HG03039 (cell line): ENCODE data around the gene DHFR2.
A peak's percentile ranks its signal among the peaks of the same experiment; 100 is the strongest.
"Not testable (repeated sequence)": the region's sequence is repeated elsewhere in the genome, so short reads cannot be mapped to it uniquely, and the experiment has no call there.

ENCODE experiments used
- ATAC-seq: cut with Tn5 transposase; IDR thresholded peaks from one replicate; pipeline ENCODE4 v1.9.1; 2021; ENCODE audit warnings: mild to moderate bottlenecking, moderate library complexity; ENCODE audit not compliant: unreplicated experiment

The DHFR2 gene

GRCh38 chr3:94062513-94063404, at the start of gene DHFR2, which contains the start of gene NSUN3:
TSS of gene DHFR2 (minus strand) at chr3:94062916. CDS start at chr3:94061511, 1,405 bp downstream.
TSS of gene NSUN3 (plus strand) at chr3:94063061. CDS start at chr3:94063127, 66 bp downstream.
- ATAC-seq: peak; percentile 95

DNA sequence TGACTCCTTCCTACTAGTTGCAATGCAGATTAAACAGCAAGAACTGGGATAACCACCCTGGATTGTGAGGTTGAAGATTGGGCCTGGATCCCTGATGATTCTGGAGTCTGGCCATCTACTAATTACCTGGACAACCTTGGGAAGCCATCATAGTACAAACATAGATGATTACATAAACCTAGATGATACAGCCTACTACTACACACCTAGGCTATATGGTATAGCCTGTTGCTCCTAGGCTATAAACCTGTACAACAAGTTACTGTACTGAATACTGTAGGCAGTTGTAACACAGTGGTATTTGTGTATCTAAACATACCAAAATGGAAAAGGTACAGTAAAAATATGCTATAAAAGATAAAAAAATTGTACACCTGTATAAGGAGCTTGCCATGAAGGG, 48.1 kb upstream of the DHFR2 start:
- ATAC-seq: no peak

DNA sequence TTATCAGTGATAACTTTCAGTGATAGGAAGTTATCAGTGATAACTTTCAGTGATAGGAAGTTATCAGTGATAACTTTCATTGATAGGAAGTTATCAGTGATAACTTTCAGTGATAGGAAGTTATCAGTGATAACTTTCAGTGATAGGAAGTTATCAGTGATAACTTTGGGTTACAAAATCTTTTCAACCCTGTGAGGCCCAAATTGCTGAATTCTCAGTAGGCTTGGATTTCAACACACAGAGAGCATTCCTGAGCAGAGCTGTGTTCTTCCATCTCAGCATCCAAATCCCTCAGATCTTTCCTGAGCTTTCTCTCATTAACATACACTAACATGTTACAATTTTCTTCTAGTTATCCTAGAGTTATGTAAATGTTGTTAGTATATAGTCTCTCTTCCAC, 47.5 kb upstream of the DHFR2 start:
- not testable (repeated sequence) for ATAC-seq

DNA sequence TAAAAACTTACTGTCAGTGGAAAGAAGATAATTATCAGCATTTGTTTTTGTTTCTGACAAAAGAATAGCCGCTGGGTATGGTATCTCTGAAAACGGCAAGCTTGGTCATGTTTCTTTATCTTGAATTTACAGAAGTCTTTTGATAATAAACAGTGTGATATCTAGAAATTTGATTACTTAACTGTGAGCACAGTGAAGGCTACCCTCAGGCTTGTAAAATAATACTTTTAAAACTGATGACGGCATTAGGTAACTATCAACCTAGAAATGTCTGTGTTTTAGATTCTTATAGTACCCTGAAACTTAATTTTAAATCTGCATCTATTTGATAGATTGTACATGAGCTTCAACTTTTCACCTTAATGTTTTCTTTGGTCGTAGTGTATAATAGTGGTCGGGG, 43.6 kb upstream of the DHFR2 start:
- no peak for ATAC-seq

DNA sequence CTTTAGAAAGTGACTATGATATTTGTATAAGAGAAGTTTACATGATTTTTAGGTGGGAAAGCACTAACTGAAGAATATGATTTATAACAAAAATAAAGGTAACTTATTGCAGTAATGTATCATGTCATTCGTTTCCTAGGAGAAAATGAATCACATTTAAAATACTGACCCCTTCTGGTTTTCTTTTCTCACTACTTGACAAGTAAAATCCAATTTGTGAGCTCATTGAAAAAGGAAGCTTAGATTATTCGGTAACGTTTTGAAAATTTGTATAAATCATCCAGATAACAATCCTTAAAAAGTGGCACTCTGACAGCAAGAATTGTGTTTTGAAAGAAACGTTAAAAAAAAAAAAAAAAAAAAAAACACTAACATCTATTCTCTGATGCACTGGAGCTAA, 39.1 kb upstream of the DHFR2 start:
- ATAC-seq: no peak

GRCh38 chr3:94099311-94099710, 36.6 kb upstream of the DHFR2 start:
- no peak for ATAC-seq

DNA sequence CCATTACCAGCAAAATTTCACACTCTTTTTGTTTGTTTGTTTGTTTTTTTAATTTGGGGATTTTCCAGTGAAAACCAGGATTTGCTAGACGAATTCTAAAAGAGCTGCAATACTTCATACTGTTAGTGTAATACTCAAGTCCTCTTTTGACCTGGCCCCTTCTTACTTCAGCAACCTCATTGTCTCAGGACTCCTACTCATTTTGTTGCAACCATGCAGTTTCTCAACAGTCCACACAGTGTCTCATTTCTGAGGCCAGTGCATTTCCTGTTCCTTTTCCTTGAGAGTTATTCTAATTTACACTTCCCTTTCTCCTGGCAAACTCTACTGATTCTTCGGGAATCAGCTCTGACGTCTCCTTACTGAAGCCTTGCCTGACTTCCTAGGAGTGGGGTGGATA, 35.7 kb upstream of the DHFR2 start:
- no peak for ATAC-seq

GRCh38 chr3:94095111-94095510, 32.4 kb upstream of the DHFR2 start:
- no peak for ATAC-seq

GRCh38 chr3:94093151-94093550, 30.4 kb upstream of the DHFR2 start:
- ATAC-seq: no peak

- no peak for ATAC-seq
These were observed 29.4 kb upstream of the DHFR2 start for GRCh38 chr3:94092086-94092485.

DNA sequence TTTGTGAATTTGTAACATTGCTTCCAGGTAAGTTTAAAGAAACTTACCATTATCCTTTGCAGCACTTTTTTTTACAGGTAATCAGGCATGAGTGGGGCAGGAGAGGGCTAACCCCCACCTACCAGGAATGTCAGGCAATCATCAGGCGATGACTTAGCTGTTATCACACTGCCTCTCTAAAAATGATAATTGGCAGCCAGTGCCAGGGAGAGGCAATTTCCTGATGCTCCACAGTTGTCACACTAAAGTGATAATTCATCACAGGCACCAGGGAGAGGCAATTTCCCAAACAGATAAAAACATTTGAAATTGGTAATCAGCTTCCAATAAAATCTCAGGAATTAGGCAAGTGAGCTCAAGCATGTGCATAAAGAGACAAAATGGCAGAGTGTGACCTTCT, 26.4 kb upstream of the DHFR2 start:
- no peak for ATAC-seq

DNA sequence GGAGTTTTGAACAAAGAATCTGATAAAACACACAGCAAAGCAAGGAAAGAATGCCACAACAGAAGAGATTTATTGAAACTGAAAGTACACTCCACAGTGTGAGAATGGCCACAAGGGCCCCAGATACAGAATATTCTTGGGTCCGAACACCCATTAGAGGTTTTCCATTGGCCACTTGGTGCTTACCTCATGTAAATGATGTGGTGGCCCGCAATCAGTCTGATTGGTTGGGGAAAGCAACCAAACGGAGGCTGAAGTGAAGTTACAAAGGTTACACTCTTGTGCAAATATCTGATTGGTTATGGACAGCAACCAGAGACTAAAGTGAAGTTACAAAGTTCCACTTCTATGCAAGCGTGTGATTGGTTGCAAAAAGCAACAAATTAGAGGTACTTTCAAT, 20.5 kb upstream of the DHFR2 start:
- ATAC-seq: peak; percentile 72

DNA sequence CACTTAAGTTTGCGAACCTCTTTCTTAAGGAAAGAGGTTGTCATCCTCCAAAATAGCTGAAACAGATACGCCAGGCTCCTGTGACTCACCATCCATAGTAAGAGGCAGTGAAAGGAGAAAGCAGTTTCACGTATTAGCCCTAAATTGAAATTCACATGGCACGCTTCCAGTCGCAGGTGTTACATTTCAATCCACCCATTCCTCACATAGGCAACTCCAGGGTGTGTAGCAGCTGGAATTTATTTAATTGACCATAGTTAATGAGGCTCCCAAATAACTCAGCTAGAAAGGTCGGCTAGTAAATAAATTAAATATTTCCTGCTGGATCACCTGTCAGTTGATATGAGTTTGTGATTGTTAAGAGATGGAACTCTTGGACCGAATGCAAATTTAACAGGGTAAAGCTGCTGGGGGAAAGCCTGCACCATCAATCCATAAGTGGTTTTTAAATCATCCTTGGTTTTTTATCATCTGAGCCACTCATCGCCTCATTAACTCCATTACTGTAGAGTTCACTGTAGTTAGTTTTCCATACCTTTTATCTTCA, 19.7 kb upstream of the DHFR2 start:
- ATAC-seq: no peak

DNA sequence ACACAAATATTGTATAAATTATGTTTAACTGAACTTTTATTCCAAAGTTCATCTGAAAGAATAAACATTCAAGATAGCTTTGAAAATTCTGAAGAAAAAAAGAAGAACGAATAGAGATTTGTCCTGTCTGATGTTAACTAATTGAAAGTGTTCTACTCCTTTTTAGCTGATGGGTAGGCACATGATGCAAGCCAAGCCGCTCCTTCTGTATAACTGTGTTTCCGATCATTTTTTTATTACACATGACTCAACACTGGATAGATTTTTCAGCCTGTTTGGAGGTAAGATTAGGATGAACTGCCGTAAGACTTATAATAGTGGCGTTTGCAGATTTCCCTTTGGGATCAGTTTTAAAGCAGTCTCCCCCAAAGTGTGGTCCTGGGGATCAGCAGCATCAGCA, 19.2 kb upstream of the DHFR2 start:
- no peak for ATAC-seq

- not testable (repeated sequence) for ATAC-seq
These were observed 17.8 kb upstream of the DHFR2 start for GRCh38 chr3:94080552-94080951.

DNA sequence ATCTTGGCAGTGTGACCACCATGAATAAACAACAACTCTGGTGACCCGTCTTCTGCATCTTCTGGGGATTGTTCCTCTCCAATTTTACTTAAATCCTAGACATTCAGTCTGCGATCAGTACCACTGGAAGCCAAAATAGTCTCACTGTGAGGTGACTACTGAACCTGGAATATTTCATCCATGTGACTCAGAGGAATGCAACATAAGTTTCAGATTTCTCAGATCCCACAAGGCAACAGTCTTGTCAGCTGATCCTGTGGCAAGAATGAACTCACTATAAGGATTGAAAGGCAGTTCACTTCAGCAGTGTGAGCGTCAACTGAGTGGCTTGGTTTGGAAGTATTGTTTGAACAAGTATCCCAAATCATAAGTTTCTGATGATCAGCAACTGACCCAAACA, 13.3 kb upstream of the DHFR2 start:
- ATAC-seq: no peak

- peak; percentile 57 for ATAC-seq
These were observed 9.1 kb upstream of the DHFR2 start for GRCh38 chr3:94071713-94072284.

- ATAC-seq: peak; percentile 52
These were observed 7.7 kb upstream of the DHFR2 start for GRCh38 chr3:94070341-94070911.

DNA sequence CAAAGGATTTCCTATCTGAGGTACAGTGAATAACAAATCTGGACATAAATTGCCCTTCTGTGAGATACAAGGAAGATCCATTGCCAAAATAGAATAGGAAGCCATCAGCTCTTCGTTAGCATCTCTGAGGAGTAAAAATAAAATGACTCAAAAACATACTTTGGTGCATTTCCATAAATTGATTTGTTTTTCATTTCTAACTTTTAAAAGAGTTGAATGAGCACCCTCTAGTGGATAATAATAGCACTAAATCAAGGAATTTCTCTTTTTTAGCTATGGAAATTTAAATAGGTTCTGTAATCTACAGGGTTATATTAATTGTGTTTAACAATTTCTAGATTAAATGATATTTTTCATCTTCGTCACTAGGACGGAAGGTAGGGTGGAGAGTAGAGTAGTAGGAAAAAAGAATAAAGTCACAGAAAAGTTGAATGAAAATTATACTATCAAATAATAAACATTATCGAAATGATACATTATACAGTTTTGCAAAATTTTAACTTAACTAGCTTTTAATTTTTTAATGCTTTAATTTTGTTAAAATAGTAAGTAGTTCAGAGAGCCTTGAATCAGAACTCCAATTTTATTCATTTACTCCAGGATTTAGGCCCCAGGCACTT, 6.6 kb upstream of the DHFR2 start:
- ATAC-seq: no peak

DNA sequence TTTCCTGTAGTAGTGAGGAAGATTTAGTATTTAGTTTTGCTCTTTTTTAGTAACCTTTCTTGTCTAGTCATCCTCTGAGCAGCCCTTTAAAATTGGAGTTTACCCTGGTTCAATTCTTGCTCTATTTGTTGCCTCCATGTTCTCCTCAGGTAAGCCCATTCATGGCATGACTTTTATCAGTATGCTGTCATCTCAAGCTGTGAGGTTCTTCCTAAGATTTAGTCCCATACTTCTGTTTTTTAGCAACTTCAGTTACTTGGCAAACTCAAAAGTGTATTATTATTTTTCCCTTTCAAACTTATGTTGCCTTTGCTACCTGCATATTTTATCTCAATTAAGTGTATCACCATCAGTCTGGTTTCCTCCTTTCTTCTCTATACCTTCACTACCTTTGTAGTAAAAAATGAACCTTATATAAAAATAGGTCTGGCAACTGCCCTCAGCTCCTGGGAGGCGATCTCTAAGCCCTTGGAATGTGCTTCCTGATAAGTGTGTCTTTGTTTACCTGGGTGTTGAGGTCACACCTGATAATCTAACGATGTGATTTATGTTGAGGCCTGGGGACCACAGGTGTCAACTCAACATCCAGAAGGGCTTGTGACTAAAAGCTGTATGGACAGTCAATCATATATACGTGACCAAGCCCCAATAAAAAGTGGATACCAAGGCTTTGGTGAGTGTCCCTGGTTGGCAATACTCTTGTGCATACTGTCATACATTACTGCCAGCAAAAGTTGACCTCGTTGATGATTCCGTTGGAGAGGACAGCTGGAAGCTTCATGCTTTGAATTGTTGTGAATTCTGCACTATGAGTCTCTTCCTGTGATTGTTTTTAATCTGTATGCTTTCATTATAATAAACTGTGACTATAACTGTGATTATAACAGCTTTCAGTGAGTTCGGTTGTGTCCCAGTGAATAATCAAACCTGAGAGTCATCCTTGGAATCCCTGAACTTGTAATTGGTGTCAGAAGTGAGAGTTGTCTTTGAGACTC, 4.1 kb upstream of the DHFR2 start:
- no peak for ATAC-seq
